ENCODE results near the gene ADAMTS19.
"Not testable (repeated sequence)": the region's sequence is repeated elsewhere in the genome, so short reads cannot be mapped to it uniquely, and the experiment has no call there.

Gene ADAMTS19

DNA sequence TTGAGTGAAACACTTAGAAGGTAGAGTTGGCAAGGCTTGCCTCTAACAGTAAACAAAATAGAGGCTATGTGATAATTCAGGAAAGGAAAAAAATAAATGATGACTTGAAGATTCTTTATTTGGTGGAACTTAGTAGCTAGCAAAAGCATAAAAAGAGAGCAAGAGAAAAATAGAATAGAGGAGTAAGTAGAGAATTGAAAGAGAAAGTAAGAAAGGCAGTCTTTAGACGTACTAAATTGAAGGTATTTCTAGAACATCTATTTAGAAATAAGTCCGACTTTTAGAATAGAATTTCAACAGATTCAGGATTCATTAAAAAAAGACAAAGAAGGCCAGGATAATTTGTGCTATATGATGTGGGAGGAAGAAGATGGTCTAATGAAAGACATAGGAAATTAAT is 159.7 kb downstream of the ADAMTS19 start:
- TF ChIP-seq MYC (IDR thresholded peaks at IDR 0.05; ENCODE audit: low read depth, low read length) (no peak), POLR2A (IDR thresholded peaks at IDR 0.05; ENCODE audit: extremely low read depth, insufficient read length) (no peak)
- TF ChIP-seq, protein P1, sequence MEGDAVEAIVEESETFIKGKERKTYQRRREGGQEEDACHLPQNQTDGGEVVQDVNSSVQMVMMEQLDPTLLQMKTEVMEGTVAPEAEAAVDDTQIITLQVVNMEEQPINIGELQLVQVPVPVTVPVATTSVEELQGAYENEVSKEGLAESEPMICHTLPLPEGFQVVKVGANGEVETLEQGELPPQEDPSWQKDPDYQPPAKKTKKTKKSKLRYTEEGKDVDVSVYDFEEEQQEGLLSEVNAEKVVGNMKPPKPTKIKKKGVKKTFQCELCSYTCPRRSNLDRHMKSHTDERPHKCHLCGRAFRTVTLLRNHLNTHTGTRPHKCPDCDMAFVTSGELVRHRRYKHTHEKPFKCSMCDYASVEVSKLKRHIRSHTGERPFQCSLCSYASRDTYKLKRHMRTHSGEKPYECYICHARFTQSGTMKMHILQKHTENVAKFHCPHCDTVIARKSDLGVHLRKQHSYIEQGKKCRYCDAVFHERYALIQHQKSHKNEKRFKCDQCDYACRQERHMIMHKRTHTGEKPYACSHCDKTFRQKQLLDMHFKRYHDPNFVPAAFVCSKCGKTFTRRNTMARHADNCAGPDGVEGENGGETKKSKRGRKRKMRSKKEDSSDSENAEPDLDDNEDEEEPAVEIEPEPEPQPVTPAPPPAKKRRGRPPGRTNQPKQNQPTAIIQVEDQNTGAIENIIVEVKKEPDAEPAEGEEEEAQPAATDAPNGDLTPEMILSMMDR (IDR thresholded peaks at IDR 0.05; ENCODE audit: low read depth, low read length) = no peak
- TF ChIP-seq, protein P2, sequence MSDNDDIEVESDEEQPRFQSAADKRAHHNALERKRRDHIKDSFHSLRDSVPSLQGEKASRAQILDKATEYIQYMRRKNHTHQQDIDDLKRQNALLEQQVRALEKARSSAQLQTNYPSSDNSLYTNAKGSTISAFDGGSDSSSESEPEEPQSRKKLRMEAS (IDR thresholded peaks at IDR 0.05; ENCODE audit: low read depth, low read length) = no peak
- no peak overlapping the region for H3K4me3 ChIP-seq (ENCODE audit: low read depth, low read length)
- no peak for DNase-seq (ENCODE audit: low read depth)

DNA sequence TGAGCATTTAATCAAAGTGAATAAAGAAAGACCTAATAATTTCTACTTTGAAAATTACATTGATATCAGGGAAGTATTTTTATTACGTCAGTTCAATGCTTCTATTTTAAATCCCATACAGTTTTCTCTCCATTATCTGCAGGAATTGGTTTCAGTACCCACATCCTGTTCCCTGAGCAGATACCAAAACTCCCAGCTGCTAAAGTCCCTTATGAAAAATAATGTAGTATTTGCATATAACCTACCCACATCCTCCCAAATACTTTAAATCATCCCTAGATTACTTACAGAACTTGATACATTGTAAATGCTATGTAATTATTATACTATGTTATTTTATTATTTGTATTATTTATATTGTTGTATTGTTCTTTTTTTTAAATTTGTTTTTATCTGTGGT is 162.4 kb downstream of the ADAMTS19 start:
- no peak for DNase-seq (ENCODE audit: low read depth)
- TF ChIP-seq, protein P1 (IDR thresholded peaks at IDR 0.05; ENCODE audit: low read depth, low read length) = no peak
- TF ChIP-seq POLR2A (IDR thresholded peaks at IDR 0.05; ENCODE audit: extremely low read depth, insufficient read length) (no peak), MYC (IDR thresholded peaks at IDR 0.05; ENCODE audit: low read depth, low read length) (no peak)
- TF ChIP-seq, protein P2 (IDR thresholded peaks at IDR 0.05; ENCODE audit: low read depth, low read length) = no peak

DNA sequence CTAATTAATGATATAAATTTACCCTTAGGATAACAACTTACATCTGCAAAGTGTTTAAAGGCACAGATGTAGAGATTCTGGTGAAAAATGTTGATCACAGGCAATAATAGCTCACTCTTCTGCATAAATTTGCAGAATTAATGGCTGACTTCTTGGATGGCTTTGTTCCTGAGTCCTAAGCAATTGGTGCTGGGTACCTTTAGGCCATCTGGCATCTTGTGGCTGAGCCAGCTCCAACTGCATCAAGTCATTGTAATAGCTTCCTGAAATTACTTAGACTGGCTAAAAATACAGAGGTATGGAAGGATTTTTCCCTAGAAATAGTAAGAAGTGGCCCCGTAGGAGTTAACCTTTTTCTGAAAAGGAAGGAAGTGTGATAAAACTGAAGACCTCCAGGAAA is 169.5 kb downstream of the ADAMTS19 start:
- no peak overlapping the region for H3K4me3 ChIP-seq (ENCODE audit: low read depth, low read length)
- no peak for DNase-seq (ENCODE audit: low read depth)
- no peak for TF ChIP-seq MYC (IDR thresholded peaks at IDR 0.05; ENCODE audit: low read depth, low read length)
- TF ChIP-seq, protein P1 (IDR thresholded peaks at IDR 0.05; ENCODE audit: low read depth, low read length) = no peak
- no peak for TF ChIP-seq POLR2A (IDR thresholded peaks at IDR 0.05; ENCODE audit: extremely low read depth, insufficient read length)
- TF ChIP-seq, protein P2 (IDR thresholded peaks at IDR 0.05; ENCODE audit: low read depth, low read length) = no peak

More for the DNA sequence above, 162.4 kb downstream of the ADAMTS19 start:
- H3K4me3 ChIP-seq (ENCODE audit: low read depth, low read length) = no peak overlapping the region

DNA sequence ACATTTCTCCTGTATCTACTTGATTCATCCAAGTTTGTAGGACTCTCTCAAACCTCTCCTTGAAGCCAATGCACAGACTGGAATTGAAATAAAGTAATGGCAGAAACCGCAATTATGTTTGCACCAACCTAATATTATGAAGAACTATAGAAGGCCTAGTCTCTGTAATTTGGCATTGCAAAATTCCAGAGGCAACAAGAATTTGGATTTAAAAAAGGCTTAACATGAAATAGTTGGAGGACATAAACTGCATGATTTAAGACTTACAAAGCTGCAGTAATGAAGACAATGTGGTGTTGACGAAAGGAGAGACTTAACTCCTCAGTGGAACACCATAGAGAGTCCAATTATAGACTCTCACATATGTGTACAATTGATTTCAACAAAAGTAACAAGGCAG is 170.0 kb downstream of the ADAMTS19 start:
- no peak overlapping the region for H3K4me3 ChIP-seq (ENCODE audit: low read depth, low read length)
- DNase-seq (ENCODE audit: low read depth) = no peak
- TF ChIP-seq, protein P1 (IDR thresholded peaks at IDR 0.05; ENCODE audit: low read depth, low read length) = no peak
- TF ChIP-seq MYC (IDR thresholded peaks at IDR 0.05; ENCODE audit: low read depth, low read length) (no peak), POLR2A (IDR thresholded peaks at IDR 0.05; ENCODE audit: extremely low read depth, insufficient read length) (no peak)
- TF ChIP-seq, protein P2 (IDR thresholded peaks at IDR 0.05; ENCODE audit: low read depth, low read length) = no peak

DNA sequence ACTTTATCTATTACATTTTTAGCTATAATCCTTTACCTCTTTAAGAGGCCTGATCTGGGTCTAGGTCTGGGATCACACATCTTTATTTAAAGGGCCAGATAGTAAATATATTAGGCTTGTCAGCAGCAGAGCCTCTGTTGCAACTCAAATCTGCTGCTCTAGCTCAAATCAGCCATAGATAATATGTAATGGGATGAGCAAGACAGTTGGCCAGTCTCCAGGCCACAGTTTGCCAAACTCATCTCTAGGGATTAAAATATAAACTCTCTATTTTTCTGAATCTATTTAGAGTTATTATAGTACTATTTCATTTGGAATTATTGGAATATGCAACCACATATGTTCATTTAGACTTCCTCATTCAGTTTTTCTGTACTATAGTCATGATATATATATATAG is 171.9 kb downstream of the ADAMTS19 start:
- TF ChIP-seq MYC (IDR thresholded peaks at IDR 0.05; ENCODE audit: low read depth, low read length) (no peak), POLR2A (IDR thresholded peaks at IDR 0.05; ENCODE audit: extremely low read depth, insufficient read length) (no peak)
- TF ChIP-seq, protein P1 (IDR thresholded peaks at IDR 0.05; ENCODE audit: low read depth, low read length) = no peak
- TF ChIP-seq, protein P2 (IDR thresholded peaks at IDR 0.05; ENCODE audit: low read depth, low read length) = no peak
- DNase-seq (ENCODE audit: low read depth) = no peak
- no peak overlapping the region for H3K4me3 ChIP-seq (ENCODE audit: low read depth, low read length)

DNA sequence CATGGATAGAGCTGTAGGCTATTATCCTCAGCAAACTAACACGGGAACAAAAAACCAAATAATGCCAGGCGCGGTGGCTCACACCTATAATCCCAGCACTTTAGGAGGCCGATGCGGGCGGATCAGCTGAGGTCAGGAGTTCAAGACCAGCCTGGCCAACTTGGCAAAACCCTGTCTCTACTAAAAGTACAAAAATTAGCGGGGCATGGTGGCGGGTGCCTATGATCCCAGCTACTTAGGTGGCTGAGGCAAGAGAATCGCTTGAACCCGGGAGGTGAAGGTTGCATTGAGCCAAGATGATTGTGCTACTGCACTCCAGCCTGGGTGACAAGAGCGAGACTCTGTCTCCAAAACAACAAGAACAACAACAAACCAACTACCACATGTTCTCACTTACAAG is 177.4 kb downstream of the ADAMTS19 start:
- H3K4me3 ChIP-seq (ENCODE audit: low read depth, low read length); DNase-seq (ENCODE audit: low read depth): not testable (repeated sequence)

Measured in NB4 (cell line).